GM12892 (cell line): Measurements from ENCODE around the gene FAM107B.

ENCODE experiments used
- POLR2A ChIP-seq: IDR thresholded peaks from 2 replicates; pipeline ENCODE4 v1.6.1; 2011; ENCODE audit warnings: low read depth, low read length, control low read depth
- POLR2AphosphoS5 ChIP-seq: IDR thresholded peaks from 2 replicates; pipeline ENCODE4 v1.6.1; 2011; ENCODE audit warnings: low read depth, low read length, control low read depth
- TAF1 ChIP-seq: IDR thresholded peaks from 2 replicates; pipeline ENCODE4 v1.6.1; 2011; ENCODE audit warnings: low read depth, mild to moderate bottlenecking, control low read depth, low read length, borderline replicate concordance

GRCh38 chr10:14550471-14550981 lies 224.2 kb downstream of the FAM107B start:
- TF ChIP-seq POLR2AphosphoS5 (no peak), TAF1 (no peak), POLR2A (no peak)
